ENCODE results near the gene NRF1.
"Not testable (repeated sequence)": the region's sequence is repeated elsewhere in the genome, so short reads cannot be mapped to it uniquely, and the experiment has no call there.

The NRF1 gene

GRCh38 chr7:129784783-129785684 lies 173.5 kb downstream of the NRF1 start:
- DNase-seq, result no peak

GRCh38 chr7:129785685-129786514 lies 174.4 kb downstream of the NRF1 start:
- no peak for DNase-seq

- DNase-seq, result no peak
Observed at GRCh38 chr7:129786825-129787563, 175.5 kb downstream of the NRF1 start.

GRCh38 chr7:129789000-129789399 lies 177.5 kb downstream of the NRF1 start:
- no peak for DNase-seq

- DNase-seq, result no peak
Observed at GRCh38 chr7:129789652-129790051, 178.1 kb downstream of the NRF1 start.

- no peak for DNase-seq
Observed at GRCh38 chr7:129790136-129790535, 178.6 kb downstream of the NRF1 start.

GRCh38 chr7:129792721-129793120 lies 181.2 kb downstream of the NRF1 start:
- no peak for DNase-seq

- DNase-seq, result no peak
Observed at GRCh38 chr7:129793506-129794310, 182.2 kb downstream of the NRF1 start.

- not testable (repeated sequence) for DNase-seq
Observed at GRCh38 chr7:129794461-129794860, 182.9 kb downstream of the NRF1 start.

GRCh38 chr7:129796186-129796775 lies 184.8 kb downstream of the NRF1 start:
- no peak for DNase-seq

GRCh38 chr7:129797214-129797789 lies 185.8 kb downstream of the NRF1 start:
- no peak for DNase-seq

- DNase-seq, result no peak
Observed at GRCh38 chr7:129798616-129799349, 187.3 kb downstream of the NRF1 start.

- DNase-seq, result no peak
Observed at GRCh38 chr7:129799350-129799955, 187.9 kb downstream of the NRF1 start.

GRCh38 chr7:129800901-129801300 lies 189.4 kb downstream of the NRF1 start:
- DNase-seq, result no peak

- peak; percentile 25 to 54 for DNase-seq
Observed at GRCh38 chr7:129801882-129802281, 190.4 kb downstream of the NRF1 start.

- DNase-seq, result no peak
Observed at GRCh38 chr7:129803546-129804081, 192.1 kb downstream of the NRF1 start.

- no peak for DNase-seq
Observed at GRCh38 chr7:129804111-129804889, 192.8 kb downstream of the NRF1 start.

GRCh38 chr7:129804890-129805719 lies 193.6 kb downstream of the NRF1 start:
- DNase-seq, result no peak

Measured in NCI-H187 (cell line).